Measurements from ENCODE around the gene TRPT1.

TRPT1 gene

DNA sequence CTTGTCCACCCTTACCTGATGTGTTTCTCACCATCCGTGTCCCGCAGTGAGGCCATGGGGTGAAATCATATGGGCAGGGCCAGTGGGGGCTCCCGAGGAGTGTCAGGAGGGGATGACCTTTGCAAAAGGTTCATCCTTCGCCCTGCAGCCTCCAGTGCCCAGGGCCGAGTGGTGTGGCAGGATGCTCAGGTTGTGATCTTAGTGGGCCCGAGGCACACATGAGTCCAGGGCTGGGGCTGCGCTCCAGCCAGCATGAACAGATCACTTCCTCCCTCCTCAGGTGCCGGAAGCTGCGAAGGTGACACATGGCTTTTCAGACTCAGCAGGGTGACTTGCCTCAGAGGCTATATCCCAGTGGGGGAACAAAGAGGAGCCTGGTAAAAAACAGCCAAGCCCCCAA is 12.1 kb upstream of the TRPT1 start:
- H3K4me3 ChIP-seq (ENCODE audit: low read depth, low read length) = no peak overlapping the region
- TF ChIP-seq, protein P1, sequence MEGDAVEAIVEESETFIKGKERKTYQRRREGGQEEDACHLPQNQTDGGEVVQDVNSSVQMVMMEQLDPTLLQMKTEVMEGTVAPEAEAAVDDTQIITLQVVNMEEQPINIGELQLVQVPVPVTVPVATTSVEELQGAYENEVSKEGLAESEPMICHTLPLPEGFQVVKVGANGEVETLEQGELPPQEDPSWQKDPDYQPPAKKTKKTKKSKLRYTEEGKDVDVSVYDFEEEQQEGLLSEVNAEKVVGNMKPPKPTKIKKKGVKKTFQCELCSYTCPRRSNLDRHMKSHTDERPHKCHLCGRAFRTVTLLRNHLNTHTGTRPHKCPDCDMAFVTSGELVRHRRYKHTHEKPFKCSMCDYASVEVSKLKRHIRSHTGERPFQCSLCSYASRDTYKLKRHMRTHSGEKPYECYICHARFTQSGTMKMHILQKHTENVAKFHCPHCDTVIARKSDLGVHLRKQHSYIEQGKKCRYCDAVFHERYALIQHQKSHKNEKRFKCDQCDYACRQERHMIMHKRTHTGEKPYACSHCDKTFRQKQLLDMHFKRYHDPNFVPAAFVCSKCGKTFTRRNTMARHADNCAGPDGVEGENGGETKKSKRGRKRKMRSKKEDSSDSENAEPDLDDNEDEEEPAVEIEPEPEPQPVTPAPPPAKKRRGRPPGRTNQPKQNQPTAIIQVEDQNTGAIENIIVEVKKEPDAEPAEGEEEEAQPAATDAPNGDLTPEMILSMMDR (IDR thresholded peaks at IDR 0.05; ENCODE audit: borderline replicate concordance, insufficient read depth, low read depth, low read length) = no peak

DNA sequence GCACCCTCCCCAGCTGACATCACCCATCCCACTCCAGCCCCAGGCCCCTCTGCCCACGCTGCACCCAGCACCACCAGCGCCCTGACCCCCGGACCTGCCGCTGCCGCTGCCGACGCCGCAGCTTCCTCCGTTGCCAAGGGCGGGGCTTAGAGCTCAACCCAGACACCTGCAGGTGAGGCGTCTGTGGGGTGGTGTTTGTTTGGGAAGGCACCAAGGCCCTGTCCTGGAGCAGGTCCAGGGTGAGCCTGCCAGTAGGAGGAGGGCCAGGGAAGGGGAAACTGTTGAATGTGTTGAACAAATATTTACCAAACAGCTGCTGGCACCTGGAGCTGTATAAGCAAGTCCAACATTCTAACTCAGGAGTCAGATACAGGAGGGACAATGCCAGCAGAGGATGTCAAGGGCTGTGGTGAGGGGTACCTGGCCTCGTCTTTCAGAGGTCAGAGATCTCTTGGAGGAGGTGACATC is 11.5 kb upstream of the TRPT1 start:
- TF ChIP-seq, protein P1 (IDR thresholded peaks at IDR 0.05; ENCODE audit: borderline replicate concordance, insufficient read depth, low read depth, low read length) = no peak
- H3K4me3 ChIP-seq (ENCODE audit: low read depth, low read length) = no peak overlapping the region

DNA sequence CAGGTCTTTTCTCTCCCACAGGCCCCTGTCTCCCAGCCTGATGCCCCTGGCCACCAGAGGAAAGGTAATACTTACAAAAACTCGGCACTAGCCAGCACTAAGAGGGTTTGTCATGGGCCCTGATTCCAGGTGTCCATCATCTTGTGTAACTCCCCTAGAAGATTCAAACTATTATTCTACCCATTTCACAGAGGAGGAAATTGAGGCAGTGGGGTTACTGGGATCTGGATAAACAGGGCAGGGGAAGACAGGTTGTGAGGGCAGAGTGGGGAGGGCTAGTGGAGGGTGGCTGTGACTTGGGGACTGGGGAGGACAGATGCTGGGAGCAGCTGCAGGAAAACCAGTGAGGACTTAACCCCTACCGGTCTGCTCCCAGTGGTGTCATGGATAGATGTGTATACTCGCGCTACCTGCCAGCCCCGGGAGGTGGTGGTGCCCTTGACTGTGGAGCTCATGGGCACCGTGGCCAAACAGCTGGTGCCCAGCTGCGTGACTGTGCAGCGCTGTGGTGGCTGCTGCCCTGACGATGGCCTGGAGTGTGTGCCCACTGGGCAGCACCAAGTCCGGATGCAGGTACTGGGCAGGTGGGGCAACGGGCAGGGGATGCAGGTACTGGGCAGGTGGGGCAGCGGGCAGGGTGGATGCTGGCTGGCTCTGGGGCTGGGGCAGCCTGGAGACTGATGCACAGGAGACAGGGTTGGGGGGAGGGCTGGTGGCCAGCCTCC is 9.6 kb upstream of the TRPT1 start:
- peak overlapping the region; percentile 65 for H3K4me3 ChIP-seq (ENCODE audit: low read depth, low read length)
- TF ChIP-seq, protein P1 (IDR thresholded peaks at IDR 0.05; ENCODE audit: borderline replicate concordance, insufficient read depth, low read depth, low read length) = no peak

DNA sequence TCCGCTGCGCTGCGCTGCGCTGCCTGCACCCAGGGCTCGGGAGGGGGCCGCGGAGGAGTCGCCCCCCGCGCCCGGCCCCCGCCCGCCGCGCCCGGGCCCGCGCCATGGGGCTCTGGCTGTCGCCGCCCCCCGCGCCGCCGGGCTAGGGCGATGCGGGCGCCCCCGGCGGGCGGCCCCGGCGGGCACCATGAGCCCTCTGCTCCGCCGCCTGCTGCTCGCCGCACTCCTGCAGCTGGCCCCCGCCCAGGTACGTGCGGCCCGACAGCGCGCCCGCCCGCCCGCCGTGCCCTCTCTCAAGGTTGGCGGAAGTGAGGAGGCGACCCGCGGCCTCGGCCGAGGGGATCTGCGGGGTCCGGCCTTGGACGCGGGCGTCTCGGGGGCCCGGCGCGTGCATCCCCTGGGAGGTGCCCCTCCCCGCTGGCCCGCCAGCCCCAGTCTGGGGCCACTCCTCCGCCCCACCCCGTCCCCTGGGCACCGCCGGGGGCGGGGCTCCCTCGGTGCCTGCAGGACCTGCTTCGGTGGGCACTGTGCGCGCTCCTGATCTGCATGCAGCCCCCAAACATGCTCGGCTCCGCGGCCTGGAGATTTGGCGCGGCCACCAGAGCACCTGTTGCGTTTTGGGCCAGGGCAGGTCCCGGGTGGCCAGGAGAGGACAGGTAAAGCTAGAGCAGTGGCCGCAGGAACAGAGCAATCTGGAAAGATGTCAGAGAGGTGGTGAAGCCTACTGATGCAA is 8.8 kb upstream of the TRPT1 start:
- peak overlapping the region; percentile 65 for H3K4me3 ChIP-seq (ENCODE audit: low read depth, low read length)
- TF ChIP-seq, protein P1 (IDR thresholded peaks at IDR 0.05; ENCODE audit: borderline replicate concordance, insufficient read depth, low read depth, low read length) = no peak

DNA sequence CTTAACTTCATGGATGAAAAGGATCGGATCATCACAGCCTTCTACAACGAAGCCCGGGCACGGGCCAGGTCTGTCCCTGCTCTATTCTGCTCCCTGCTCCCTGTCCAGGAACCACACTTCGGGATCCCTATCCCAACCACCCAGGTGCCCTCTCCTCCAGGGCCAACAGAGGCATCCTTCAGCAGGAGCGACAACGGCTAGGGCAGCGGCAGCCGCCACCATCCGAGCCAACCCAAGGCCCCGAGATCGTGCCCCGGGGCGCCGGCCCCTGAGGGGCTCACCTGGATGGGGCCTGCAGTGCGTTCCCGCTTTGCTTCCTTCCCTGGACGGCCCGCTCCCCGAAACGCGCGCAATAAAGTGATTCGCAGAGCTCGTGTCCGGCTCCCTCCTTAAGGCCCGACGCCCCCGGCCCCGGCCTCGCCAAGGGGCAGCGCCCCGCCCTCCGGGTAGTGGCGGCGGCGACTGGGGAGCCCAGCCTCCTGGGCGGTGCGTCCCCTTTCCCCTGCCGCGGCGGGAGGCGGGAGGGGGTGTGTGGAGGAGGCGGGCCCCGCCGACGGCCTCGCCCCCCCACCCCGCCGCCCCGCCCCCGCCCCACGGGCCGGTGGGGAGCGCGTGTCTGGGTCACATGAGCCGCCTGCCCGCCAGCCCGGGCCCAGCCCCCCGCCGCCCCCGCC is 8.1 kb upstream of the TRPT1 start, which contains the start of gene VEGFB:
VEGFB (plus strand) TSS at position 672 of the 674 bp plus-strand sequence. CDS start 250 bp downstream, outside the sequence.
- TF ChIP-seq, protein P1 (IDR thresholded peaks at IDR 0.05; ENCODE audit: borderline replicate concordance, insufficient read depth, low read depth, low read length) = no peak
- H3K4me3 ChIP-seq (ENCODE audit: low read depth, low read length) = peak within 1 kb of the TSS; percentile 65

DNA sequence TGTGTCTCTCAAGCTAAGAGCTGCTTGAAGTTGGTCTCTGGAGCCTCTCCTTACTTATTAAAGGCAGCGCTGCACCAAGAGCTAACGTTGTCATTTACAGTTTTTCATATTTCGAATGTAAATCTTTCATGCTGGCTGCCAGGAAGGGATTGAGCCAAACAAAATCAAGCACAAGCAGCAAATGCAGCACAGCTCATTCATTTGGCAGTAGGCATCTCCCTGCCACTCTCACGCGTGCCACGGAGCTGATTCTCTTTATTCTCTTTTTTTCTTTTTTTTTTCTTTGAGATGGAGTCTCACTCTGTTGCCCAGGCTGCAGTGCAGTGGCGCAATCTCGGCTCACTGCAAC is 7.0 kb upstream of the TRPT1 start:
- TF ChIP-seq, protein P1 (IDR thresholded peaks at IDR 0.05; ENCODE audit: borderline replicate concordance, insufficient read depth, low read depth, low read length) = no peak
- no peak overlapping the region for H3K4me3 ChIP-seq (ENCODE audit: low read depth, low read length)
